Testis (tissue), 2 donors: ENCODE results near the gene SESTD1.

ENCODE experiments used
- POLR2A ChIP-seq: fragments of 450-650 bp; IDR thresholded peaks from one replicate; pipeline ENCODE4 v1.6.1; 2017; ENCODE audit warnings: antibody characterized with exemption, mild to moderate bottlenecking, moderate library complexity
- TF ChIP-seq, protein P1 (sequence below), 3 experiments: fragments of 450-650 bp in 2 of 3; fragments of 200-600 bp in 1 of 3; sonication (generic) in 1 of 3; IDR thresholded peaks; one replicate each; pipeline ENCODE4 v1.5.1; 2016 to 2019; ENCODE audit warnings: antibody characterized with exemption in 3 of 3, mild to moderate bottlenecking in 2 of 3, moderate library complexity in 1 of 3

DNA sequence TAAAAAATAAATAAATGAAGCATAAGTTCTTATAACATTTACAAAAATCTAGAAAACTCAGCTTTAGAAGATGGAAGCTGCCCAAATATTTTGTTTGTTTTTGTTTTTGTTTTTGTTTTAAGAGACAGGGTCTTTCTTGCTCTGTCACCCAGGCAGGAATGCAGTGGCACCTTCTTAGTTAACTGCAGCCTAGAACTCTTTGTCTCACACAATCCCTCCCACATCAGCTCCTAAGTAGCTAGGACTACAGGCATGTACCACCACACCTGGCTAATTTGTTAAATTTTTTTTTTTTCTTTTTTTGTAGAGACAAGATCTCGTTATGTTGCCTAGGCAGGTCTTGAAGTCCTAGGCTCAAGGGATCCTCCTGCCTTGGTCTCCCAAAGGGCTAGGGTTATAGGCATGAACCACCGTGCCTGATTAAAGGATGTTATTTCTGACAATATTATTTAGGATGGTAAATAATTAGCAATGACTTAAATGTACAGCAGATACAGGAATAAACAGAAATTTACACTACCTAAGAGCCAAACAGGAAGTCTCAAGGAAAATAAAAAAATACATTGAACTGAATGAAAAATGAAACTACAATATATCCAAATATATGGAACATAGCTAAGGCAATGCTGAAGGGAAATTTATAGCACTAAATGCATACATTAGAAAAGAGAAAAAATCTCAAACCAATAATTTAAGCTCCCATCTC lies 17.2 kb downstream of the SESTD1 start:
- TF ChIP-seq POLR2A, result no peak
- TF ChIP-seq, protein P1, sequence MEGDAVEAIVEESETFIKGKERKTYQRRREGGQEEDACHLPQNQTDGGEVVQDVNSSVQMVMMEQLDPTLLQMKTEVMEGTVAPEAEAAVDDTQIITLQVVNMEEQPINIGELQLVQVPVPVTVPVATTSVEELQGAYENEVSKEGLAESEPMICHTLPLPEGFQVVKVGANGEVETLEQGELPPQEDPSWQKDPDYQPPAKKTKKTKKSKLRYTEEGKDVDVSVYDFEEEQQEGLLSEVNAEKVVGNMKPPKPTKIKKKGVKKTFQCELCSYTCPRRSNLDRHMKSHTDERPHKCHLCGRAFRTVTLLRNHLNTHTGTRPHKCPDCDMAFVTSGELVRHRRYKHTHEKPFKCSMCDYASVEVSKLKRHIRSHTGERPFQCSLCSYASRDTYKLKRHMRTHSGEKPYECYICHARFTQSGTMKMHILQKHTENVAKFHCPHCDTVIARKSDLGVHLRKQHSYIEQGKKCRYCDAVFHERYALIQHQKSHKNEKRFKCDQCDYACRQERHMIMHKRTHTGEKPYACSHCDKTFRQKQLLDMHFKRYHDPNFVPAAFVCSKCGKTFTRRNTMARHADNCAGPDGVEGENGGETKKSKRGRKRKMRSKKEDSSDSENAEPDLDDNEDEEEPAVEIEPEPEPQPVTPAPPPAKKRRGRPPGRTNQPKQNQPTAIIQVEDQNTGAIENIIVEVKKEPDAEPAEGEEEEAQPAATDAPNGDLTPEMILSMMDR (IDR thresholded peaks at IDR 0.05), result no peak
